HG03095 (cell line): Measurements from ENCODE around the gene CACHD1.
"Not testable (repeated sequence)": the region's sequence is repeated elsewhere in the genome, so short reads cannot be mapped to it uniquely, and the experiment has no call there.

ENCODE experiments used
- ATAC-seq: cut with Tn5 transposase; IDR thresholded peaks from one replicate; pipeline ENCODE4 v1.9.1; 2021; ENCODE audit warnings: moderate library complexity; ENCODE audit not compliant: unreplicated experiment

CACHD1 gene

DNA sequence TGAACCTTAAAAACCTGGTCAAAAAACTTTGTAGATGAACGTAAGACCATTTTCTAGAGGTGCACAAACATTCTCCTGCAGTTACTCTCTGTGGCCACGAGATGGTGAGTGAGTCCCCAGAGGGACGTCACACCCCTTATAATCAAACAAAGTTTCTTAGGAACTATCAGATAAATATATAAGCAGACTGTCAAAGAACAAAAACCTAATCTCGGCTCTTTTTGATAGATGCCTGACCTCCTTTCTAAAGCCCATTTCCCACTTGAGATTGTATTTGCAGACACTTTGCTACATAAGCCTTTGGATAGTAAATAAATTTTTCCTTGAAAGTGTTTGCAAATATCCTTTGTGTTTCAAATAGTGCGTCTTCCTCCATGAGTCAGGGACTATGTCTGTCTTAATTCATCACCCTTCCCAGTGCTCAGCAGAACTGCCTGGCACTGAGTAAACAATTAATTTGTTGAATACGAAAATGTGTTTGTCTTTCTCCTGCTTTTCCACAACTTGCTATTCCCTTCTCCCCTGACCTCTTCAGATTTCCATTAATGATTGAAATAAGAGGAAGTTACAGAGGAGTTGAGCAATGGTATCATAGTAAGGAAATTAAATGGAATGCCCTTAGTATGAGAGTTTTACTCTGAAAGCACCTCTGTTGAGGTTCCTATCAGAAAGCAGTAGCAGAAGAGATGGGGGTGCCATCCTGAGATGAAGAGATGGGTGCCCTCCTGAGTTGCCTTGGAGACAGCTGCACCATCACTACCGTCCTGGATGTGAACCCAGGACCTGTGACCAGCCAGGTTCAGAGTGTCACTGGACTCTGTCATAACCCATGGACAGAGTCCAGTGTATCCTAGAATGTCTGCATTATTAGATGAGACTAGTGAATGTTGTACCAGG, 217.1 kb downstream of the CACHD1 start:
- ATAC-seq: no peak

GRCh38 chr1:64687725-64688327, 217.9 kb downstream of the CACHD1 start:
- ATAC-seq: no peak

GRCh38 chr1:64691626-64692025, 221.7 kb downstream of the CACHD1 start:
- no peak for ATAC-seq

- ATAC-seq: no peak
These were observed 223.0 kb downstream of the CACHD1 start for GRCh38 chr1:64692911-64693310.

DNA sequence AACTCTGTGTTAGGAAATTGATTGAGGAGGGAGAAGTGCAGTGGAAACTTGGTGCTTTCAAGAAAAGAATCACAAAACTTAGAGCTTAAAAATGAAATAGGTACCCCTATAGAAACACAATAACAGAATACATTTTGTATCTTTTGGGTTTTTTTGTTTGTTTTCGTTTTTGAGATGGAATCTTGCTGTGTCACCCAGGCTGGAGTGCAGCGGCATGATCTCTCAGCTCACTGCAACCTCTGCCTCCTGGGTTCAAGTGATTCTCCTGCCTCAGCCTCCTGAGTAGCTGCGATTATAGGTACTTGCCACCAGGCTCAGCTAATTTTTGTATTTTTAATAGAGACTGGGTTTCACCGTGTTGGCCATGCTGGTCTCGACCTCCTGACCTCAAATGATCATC, 223.5 kb downstream of the CACHD1 start:
- ATAC-seq: no peak

GRCh38 chr1:64696879-64697278, 226.9 kb downstream of the CACHD1 start:
- ATAC-seq: no peak

DNA sequence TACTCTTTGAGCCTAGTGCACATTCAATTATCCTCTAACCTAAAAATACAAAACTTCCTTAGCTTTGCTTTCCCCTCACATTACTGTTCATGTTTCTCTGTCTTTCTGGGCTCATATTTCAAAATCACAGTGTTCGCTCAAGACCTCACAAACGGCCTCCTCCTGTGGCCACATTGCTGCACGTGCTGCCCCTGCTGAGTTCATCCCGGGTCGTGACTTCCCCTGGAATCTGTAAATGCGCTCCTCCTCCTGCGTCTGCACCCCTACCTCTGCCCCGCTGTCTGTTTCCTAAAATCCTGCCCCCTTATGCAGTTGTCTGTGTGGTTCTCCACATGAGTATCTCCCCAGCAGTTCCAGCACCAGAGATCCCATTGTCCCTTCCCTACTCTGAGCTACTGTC, 229.4 kb downstream of the CACHD1 start:
- no peak for ATAC-seq

GRCh38 chr1:64701071-64701470, 231.1 kb downstream of the CACHD1 start:
- ATAC-seq: no peak

GRCh38 chr1:64701886-64702285, 232.0 kb downstream of the CACHD1 start:
- ATAC-seq: no peak

DNA sequence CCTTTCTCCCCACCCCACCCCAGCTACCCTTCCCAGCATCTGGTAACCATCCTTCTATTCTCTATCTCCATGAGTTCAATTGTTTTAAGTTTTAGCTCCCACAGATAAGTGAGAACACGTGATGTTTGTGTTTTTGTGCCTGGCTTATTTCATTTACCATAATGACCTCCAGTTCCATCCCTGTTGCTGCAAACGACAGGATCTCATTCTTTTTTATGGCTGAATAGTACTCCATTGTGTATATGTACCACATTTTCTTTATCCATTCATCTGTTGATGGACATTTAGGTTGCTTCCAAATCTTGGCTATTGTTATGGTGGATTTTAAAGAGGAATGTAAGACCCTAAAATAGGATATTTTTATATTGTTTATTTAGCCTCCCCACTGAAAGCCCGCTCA, 232.7 kb downstream of the CACHD1 start:
- ATAC-seq: not testable (repeated sequence)

DNA sequence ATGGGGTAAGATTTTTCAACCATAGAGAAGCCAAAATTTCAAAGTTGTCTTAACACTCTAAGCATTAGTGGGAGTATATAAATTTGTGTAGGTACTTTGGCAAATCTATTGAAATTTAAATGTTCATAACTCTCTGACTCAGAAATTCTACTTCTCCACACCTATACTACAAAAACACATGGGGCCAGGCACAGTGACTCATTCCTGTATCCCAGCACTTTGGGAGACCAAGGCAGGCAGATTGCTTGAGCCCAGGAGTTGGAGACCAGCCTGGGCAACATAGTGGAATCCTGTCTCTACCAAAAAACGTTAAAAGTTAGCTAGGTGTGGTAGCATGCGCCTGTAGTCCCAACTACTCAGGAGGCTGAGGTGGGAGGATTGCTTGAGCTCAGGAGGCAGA, 233.7 kb downstream of the CACHD1 start:
- ATAC-seq: no peak

DNA sequence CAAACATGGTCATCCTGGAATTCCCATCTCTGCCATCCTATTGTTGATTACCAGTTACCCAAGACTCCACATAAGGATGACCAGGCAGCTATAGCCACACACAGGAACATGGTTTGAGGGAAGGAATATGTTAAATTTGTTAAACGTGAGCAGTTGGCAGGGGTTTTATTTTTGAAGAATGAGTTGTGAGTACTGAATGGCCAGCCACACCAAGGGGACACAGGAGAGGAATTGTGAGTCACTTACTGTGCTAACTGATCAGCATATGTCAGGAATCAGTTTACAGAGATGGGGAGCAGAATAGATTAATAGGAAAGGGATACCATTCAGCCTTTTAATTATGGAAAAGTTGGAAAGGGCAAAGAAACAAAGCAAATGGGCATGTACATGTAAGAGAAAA, 235.7 kb downstream of the CACHD1 start:
- no peak for ATAC-seq

GRCh38 chr1:64711266-64711665, 241.3 kb downstream of the CACHD1 start:
- ATAC-seq: no peak

- no peak for ATAC-seq
These were observed 242.1 kb downstream of the CACHD1 start for GRCh38 chr1:64712049-64712448.

- no peak for ATAC-seq
These were observed 245.3 kb downstream of the CACHD1 start for GRCh38 chr1:64715186-64715585.

DNA sequence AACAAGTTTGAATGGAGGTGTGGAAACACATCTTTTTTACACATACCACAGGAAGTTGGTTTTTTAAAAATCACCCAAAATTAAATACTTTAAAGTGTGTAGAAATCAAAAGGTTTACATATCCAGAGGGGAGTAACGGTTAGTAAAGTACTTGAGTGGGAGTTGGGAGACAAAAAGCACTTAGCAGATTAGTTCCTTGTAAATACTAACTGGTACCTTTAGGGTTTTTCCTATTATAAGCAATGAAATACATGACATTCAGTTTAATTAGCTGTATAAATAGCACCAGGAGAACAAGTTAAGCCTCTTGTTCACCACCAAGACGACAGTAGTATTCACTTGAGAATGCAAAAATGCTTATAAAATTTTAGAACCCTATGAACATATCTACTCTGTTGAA, 251.2 kb downstream of the CACHD1 start:
- ATAC-seq: no peak

DNA sequence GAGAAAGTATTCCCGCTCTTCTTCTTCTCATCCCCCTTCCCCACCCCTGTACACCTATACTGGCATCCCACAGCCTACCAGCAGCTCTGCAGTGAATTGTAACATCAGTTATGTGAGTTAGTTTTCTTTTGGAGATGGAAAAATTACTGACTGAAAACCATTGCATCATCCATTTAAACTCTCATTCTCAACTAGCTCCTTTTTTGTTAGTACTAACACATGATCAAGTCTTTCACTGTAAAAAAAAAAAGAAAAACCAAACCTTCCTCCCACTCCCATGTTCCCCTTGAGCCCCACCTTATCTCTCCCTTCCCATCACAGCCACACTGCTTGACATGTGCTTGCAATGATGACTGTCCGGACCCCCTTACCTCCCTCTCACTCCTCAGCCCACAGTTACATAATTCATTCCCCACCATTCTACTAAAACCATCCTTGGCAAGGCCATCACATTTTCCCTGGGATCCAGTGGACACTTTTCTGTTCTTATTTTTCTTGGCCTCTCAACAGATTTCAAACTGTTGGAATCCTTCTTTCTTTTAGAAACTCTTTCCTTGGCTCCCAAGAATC, 251.7 kb downstream of the CACHD1 start:
- no peak for ATAC-seq

DNA sequence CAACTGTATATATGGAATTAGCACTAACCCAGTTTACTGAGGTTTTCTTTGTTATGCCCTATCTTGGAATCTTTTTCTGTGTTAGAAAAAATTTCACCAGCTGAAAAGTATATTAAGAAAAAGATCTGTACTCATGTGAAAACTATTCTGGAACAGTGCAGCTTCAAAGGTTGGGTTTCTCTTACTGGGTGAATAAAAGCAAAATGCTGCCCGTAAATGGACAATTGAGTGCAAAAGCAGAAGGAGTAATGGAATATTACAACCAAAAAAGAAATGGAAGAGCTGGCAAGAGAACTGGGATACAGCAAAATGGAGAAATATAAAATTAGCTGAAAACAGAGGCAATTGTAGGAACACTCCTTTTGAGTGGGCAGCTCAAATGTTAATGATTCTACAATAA, 257.9 kb downstream of the CACHD1 start:
- ATAC-seq: no peak

DNA sequence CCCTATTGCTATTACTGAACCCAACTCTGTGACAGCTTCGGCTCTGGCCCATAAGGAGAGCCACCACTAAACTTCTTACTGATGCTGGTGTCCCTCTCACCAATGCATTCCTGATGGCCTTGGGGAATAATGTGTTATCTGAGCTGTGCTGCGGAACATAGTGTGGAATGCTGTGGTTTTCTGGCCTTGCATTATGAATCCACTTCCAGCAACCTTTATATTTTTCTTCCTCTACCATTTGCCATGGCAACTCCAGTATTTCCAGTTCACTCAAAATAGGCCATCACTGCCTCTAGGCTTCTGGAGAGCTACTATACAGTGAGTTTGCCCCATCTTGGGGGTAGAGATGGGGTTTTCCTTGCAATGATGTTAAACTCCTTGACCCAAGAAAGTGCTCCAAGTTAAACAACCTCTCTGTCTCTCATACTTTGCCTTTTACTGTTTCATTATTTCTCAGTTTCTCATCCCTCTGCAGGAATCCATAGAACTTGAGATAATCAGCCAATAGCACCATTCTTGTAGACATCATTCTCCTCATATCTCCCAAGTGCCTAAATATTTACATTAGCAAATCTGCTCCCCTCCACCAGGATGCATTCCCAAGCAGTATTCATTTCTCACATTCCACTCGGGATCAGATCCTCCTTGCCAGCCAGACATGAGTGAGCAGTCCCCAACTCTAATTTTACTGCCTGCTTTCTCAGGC, 263.8 kb downstream of the CACHD1 start:
- ATAC-seq: no peak

GRCh38 chr1:64734287-64734652, 264.3 kb downstream of the CACHD1 start:
- no peak for ATAC-seq

GRCh38 chr1:64740687-64741086, 270.8 kb downstream of the CACHD1 start:
- ATAC-seq: not testable (repeated sequence)
